Suppressor macrophage treated with lipopolysaccharide for 4 hours (primary cell): ENCODE data around the gene SULT1C3.

Experiments
- DNase-seq: peaks from one replicate; pipeline ENCODE4 v3.0.0-alpha.2; 2020

SULT1C3 gene

GRCh38 chr2:108309903-108310302, 70.1 kb downstream of the SULT1C3 start:
- no peak for DNase-seq
